Endothelial cell of umbilical vein (primary cell): ENCODE results near the gene ALDH4A1. TPM values are rescaled to one million over a fixed set of nuclear protein-coding genes. Genes with fewer than 3 reads are reported as not detected.

Source experiments
- BruUV-seq: library from RNA; stranded (reverse); fragments of 400-500 nt; replicated peaks from 2 replicates; lab custom pipeline; 2021; lab: Mats Ljungman, UMichigan
- CTCF ChIA-PET: fragments of 300-600, 350-600 bp; sonication (Branson Sonifier 250); formaldehyde crosslinking; loops from one replicate; lab custom pipeline; 2021; ENCODE audit warnings: antibody characterized with exemption, inconsistent platforms; lab: Charles Lee
- POLR2A ChIA-PET: fragments of 300-600, 350-600 bp; sonication (Branson Sonifier 250); formaldehyde crosslinking; loops from one replicate; lab custom pipeline; 2021; ENCODE audit warnings: antibody characterized with exemption, inconsistent platforms; lab: Charles Lee
- DNase-seq: peaks from one replicate; pipeline ENCODE4 v3.0.0-alpha.2; 2011; ENCODE audit warnings: low read depth, low spot score
- FAIRE-seq: peaks from 2 replicates; lab custom pipeline; 2011; peaks lifted over from hg19 to GRCh38; lab: Jason Lieb, UNC
- H2AFZ ChIP-seq: 2 replicates; pipeline ENCODE4 v1.6.0; 2012; ENCODE audit warnings: low read depth, low read length, control low read depth, inconsistent platforms
- H3K27ac ChIP-seq: 2 replicates; pipeline ENCODE4 v1.5.1; 2011; ENCODE audit warnings: low read depth, mild to moderate bottlenecking, control low read depth, low read length, moderate library complexity; ENCODE audit not compliant: insufficient read depth
- H3K27me3 ChIP-seq, 2 experiments: 2 replicates each; pipeline versions ENCODE4 v1.6.0 to v1.6.1; 2011; ENCODE audit warnings: low read length in 2 of 2, mixed read lengths in 1 of 2; ENCODE audit not compliant: control insufficient read depth in 2 of 2, insufficient read depth in 2 of 2
- H3K36me3 ChIP-seq, 2 experiments: 2 replicates in 1 of 2; 3 replicates in 1 of 2; pipeline ENCODE4 v1.5.1; 2011; ENCODE audit warnings: low read length in 2 of 2, mild to moderate bottlenecking in 1 of 2, moderate library complexity in 1 of 2; ENCODE audit not compliant: control insufficient read depth in 2 of 2, insufficient read depth in 2 of 2; ENCODE audit errors: extremely low read depth in 1 of 2
- H3K4me1 ChIP-seq: 3 replicates; pipeline ENCODE4 v1.5.1; 2011; ENCODE audit warnings: mild to moderate bottlenecking, low read length; ENCODE audit not compliant: control insufficient read depth, insufficient read depth; ENCODE audit errors: extremely low read depth
- H3K4me2 ChIP-seq: 2 replicates; pipeline ENCODE4 v1.6.1; 2011; ENCODE audit warnings: low read length, control low read depth, mixed read lengths; ENCODE audit not compliant: insufficient read depth
- H3K4me3 ChIP-seq, 3 experiments: fragments of 200-600 bp in 1 of 3; sonication (generic), shearing (Covaris generic) in 1 of 3; replicated peaks in 1 of 3; 2 replicates each; pipeline ENCODE4 v1.5.1; 2011 to 2016; ENCODE audit warnings: control low read depth in 3 of 3, low read length in 3 of 3, mild to moderate bottlenecking in 2 of 3, inconsistent platforms in 1 of 3, low read depth in 1 of 3, moderate library complexity in 1 of 3; ENCODE audit not compliant: insufficient read depth in 1 of 3
- H3K79me2 ChIP-seq: 2 replicates; pipeline ENCODE4 v1.6.0; 2012; ENCODE audit warnings: low read length, inconsistent platforms; ENCODE audit not compliant: control insufficient read depth, insufficient read depth
- H3K9ac ChIP-seq: replicated peaks from 2 replicates; pipeline ENCODE3; 2011; ENCODE audit warnings: low read length, control low read depth; ENCODE audit not compliant: insufficient read depth; ENCODE audit errors: extremely low read depth
- H3K9me1 ChIP-seq: replicated peaks from 3 replicates; pipeline ENCODE4 v1.6.0; 2011; ENCODE audit warnings: mild to moderate bottlenecking, low read length; ENCODE audit not compliant: control insufficient read depth, insufficient read depth; ENCODE audit errors: extremely low read depth
- H3K9me3 ChIP-seq: replicated peaks from 2 replicates; pipeline ENCODE4 v1.5.1; 2012; ENCODE audit warnings: low read length, inconsistent platforms; ENCODE audit not compliant: control insufficient read depth, insufficient read depth
- H4K20me1 ChIP-seq: replicated peaks from 2 replicates; pipeline ENCODE3; 2011; ENCODE audit warnings: mild to moderate bottlenecking, low read length; ENCODE audit not compliant: control insufficient read depth, insufficient read depth; ENCODE audit errors: extremely low read depth
- EZH2 ChIP-seq: IDR thresholded peaks from 2 replicates; pipeline ENCODE4 v1.6.1; 2012; ENCODE audit warnings: borderline replicate concordance, low read depth, mild to moderate bottlenecking, moderate library complexity, low read length, inconsistent platforms; ENCODE audit not compliant: severe bottlenecking
- FOS ChIP-seq: IDR thresholded peaks from 2 replicates; pipeline ENCODE4 v1.6.1; 2011; ENCODE audit warnings: mild to moderate bottlenecking, low read length, moderate library complexity, borderline replicate concordance; ENCODE audit not compliant: insufficient read depth
- GATA2 ChIP-seq: IDR thresholded peaks from 2 replicates; pipeline ENCODE4 v1.7.0; 2011; ENCODE audit warnings: low read depth, mild to moderate bottlenecking, moderate library complexity, mixed read lengths, low read length; ENCODE audit not compliant: insufficient read length, insufficient read depth
- JUN ChIP-seq: IDR thresholded peaks from 2 replicates; pipeline ENCODE4 v1.6.1; 2011; ENCODE audit warnings: borderline replicate concordance, low read depth; ENCODE audit not compliant: insufficient read length, insufficient read depth
- MAX ChIP-seq: IDR thresholded peaks from 2 replicates; pipeline ENCODE4 v1.6.1; 2011; ENCODE audit not compliant: insufficient read depth, insufficient read length
- MYC ChIP-seq: IDR thresholded peaks from one replicate; pipeline ENCODE4 v1.6.1; 2011; ENCODE audit warnings: mild to moderate bottlenecking, low read depth, low read length
- POLR2A ChIP-seq: IDR thresholded peaks from 2 replicates; pipeline ENCODE4 v1.6.1; 2012; ENCODE audit warnings: low read depth, mild to moderate bottlenecking, control low read depth, low read length
- POLR2AphosphoS5 ChIP-seq: IDR thresholded peaks from 2 replicates; pipeline ENCODE4 v1.6.1; 2012; ENCODE audit warnings: low read depth, mild to moderate bottlenecking, control low read depth, low read length, moderate library complexity; ENCODE audit not compliant: insufficient read depth
- dilution Hi-C: fragments of 300-500 bp; cut with MboI; formaldehyde crosslinking; loops from one replicate; pipeline ENCODE4 v1.15.0; 2019; ENCODE audit warnings: low sequenced_read_pairs; ENCODE audit not compliant: extremely low pct_ligation_motif_present
- intact Hi-C: fragments of 100-400 bp; cut with micrococcal nuclease; formaldehyde crosslinking; loops from one replicate; pipeline ENCODE4 v1.10.0; 2022
- polyA plus RNA-seq, 4 experiments: library from polyadenylated mRNA; depleted of rRNA in 3 of 4; stranded (reverse) in 3 of 4; unstranded in 1 of 4; fragments of >200 nt; gene quantifications; 2 replicates each; pipeline versions ENCODE4 v1.2.1 to v1.2.3, GENCODE V29; 2011 to 2012; ENCODE audit warnings: missing spikeins in 1 of 4
- total RNA-seq: library from RNA; stranded (reverse); gene quantifications from 2 replicates; pipeline ENCODE4 v1.2.3, GENCODE V29; 2021
- TF ChIP-seq, protein P1 (sequence below), 2 donors: IDR thresholded peaks; 1 replicate in 1 of 2; 2 replicates in 1 of 2; pipeline ENCODE4 v1.5.1; 2011; ENCODE audit warnings: low read length in 2 of 2, mild to moderate bottlenecking in 2 of 2, moderate library complexity in 2 of 2, control low read depth in 1 of 2, inconsistent platforms in 1 of 2, low read depth in 1 of 2; ENCODE audit not compliant: insufficient read depth in 1 of 2; ENCODE audit errors: extremely low read depth in 1 of 2

Gene ALDH4A1
- total and polyA plus RNA-seq, 2 donors (not counting 3 experiments of a cell fraction or from before 2014, with no cell fraction given): 17.4 to 18.5 TPM

DNA sequence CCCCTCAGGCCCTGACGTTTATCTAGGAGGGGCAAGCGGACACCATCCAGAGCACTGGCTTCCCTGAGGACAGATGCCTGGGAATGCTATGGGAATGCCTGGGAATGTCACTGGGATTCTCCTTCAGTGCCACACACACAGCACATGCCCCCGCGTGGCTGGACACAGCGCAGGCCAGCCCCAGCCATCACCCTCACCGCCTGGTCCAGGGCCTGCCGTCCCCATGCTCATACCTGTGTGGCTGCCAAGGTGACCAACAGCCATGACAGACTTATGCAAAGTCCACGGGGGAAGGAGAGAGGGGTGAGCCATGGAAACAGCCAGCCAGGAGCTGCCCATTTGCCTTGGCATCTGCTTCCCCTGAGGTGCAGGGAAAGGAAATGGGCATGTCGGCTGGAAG is 37.2 kb downstream of the ALDH4A1 start:
- Histone ChIP-seq H3K4me3 (no peak overlapping the region), H4K20me1 (no peaks in the 10 kb centered on the region), H3K4me1 (no peaks in the 10 kb centered on the region), H3K9me3 (no peaks in the 10 kb centered on the region), H3K27ac (no peak overlapping the region), H3K27me3 (peaks cover 0 to 3% of the 10 kb centered on the region in 2 experiments), H3K4me2 (no peak overlapping the region), H3K9me1 (no peaks in the 10 kb centered on the region), H2AFZ (no peak overlapping the region), H3K79me2 (no peaks in the 10 kb centered on the region), H3K36me3 (no peaks in the 10 kb centered on the region), H3K9ac (no peak overlapping the region)
- no peak for TF ChIP-seq POLR2A
- no peak for TF ChIP-seq MAX
- TF ChIP-seq EZH2: no peak
- no peak for TF ChIP-seq GATA2
- no peak for TF ChIP-seq POLR2AphosphoS5
- TF ChIP-seq JUN: no peak
- TF ChIP-seq FOS: no peak
- TF ChIP-seq MYC: no peak
- TF ChIP-seq, protein P1, sequence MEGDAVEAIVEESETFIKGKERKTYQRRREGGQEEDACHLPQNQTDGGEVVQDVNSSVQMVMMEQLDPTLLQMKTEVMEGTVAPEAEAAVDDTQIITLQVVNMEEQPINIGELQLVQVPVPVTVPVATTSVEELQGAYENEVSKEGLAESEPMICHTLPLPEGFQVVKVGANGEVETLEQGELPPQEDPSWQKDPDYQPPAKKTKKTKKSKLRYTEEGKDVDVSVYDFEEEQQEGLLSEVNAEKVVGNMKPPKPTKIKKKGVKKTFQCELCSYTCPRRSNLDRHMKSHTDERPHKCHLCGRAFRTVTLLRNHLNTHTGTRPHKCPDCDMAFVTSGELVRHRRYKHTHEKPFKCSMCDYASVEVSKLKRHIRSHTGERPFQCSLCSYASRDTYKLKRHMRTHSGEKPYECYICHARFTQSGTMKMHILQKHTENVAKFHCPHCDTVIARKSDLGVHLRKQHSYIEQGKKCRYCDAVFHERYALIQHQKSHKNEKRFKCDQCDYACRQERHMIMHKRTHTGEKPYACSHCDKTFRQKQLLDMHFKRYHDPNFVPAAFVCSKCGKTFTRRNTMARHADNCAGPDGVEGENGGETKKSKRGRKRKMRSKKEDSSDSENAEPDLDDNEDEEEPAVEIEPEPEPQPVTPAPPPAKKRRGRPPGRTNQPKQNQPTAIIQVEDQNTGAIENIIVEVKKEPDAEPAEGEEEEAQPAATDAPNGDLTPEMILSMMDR (IDR thresholded peaks at IDR 0.05; ENCODE audit: extremely low read depth in 1 of 2, insufficient read depth in 1 of 2, low read depth in 1 of 2, low read length in 2 of 2): no peak
- CTCF ChIA-PET: no interaction called here
- FAIRE-seq (no peak), DNase-seq (no peak)
- POLR2A ChIA-PET: no interaction called here
- intact Hi-C loops: no loop called here
- BruUV-seq: no TSS peak
- dilution Hi-C loops: no loop called here
